EL (cell line): Measurements from ENCODE around the gene NISCH.

Experiments used
- DNase-seq: peaks from one replicate; pipeline ENCODE4 v3.0.0-alpha.2; 2016

Gene NISCH

GRCh38 chr3:52472239-52473000 lies 17.0 kb downstream of the NISCH start:
- no peak for DNase-seq

- no peak for DNase-seq
Observed at GRCh38 chr3:52473026-52473425, 17.6 kb downstream of the NISCH start.

GRCh38 chr3:52477076-52477795 lies 21.8 kb downstream of the NISCH start:
- DNase-seq = no peak

GRCh38 chr3:52477796-52478095 lies 22.3 kb downstream of the NISCH start:
- DNase-seq = no peak

GRCh38 chr3:52479037-52479876 lies 23.9 kb downstream of the NISCH start:
- no peak for DNase-seq

GRCh38 chr3:52479877-52480575 lies 24.6 kb downstream of the NISCH start:
- no peak for DNase-seq

GRCh38 chr3:52480768-52481715 lies 25.6 kb downstream of the NISCH start:
- no peak for DNase-seq

- DNase-seq = no peak
Observed at GRCh38 chr3:52481819-52482521, 26.6 kb downstream of the NISCH start.

- no peak for DNase-seq
Observed at GRCh38 chr3:52483081-52483480, 27.7 kb downstream of the NISCH start.

- no peak for DNase-seq
Observed at GRCh38 chr3:52483577-52484381, 28.4 kb downstream of the NISCH start.

- DNase-seq = no peak
Observed at GRCh38 chr3:52484680-52485461, 29.5 kb downstream of the NISCH start.

GRCh38 chr3:52487050-52487787 lies 31.8 kb downstream of the NISCH start:
- DNase-seq = no peak

- DNase-seq = no peak
Observed at GRCh38 chr3:52487788-52488691, 32.6 kb downstream of the NISCH start.

- DNase-seq = no peak
Observed at GRCh38 chr3:52488746-52489145, 33.3 kb downstream of the NISCH start.

- DNase-seq = no peak
Observed at GRCh38 chr3:52489453-52489852, 34.0 kb downstream of the NISCH start.

GRCh38 chr3:52490035-52490938 lies 34.9 kb downstream of the NISCH start:
- no peak for DNase-seq
